Astrocyte of the hippocampus (primary cell): ENCODE results near the gene TMEM132A.

Source experiments
- DNase-seq: peaks from one replicate; pipeline ENCODE4 v3.0.0; 2011; ENCODE audit warnings: low read depth, low spot score

Gene TMEM132A

GRCh38 chr11:60921259-60921658 lies 3.0 kb upstream of the TMEM132A start:
- DNase-seq = no peak

- no peak for DNase-seq
These were observed 2.4 kb upstream of the TMEM132A start for GRCh38 chr11:60921777-60922335.

GRCh38 chr11:60922906-60923305 lies 1.4 kb upstream of the TMEM132A start:
- no peak for DNase-seq

- no peak for DNase-seq
These were observed 934 bp upstream of the TMEM132A start for GRCh38 chr11:60923326-60923725.

- no peak for DNase-seq
These were observed 505 bp upstream of the TMEM132A start for GRCh38 chr11:60923800-60924109.

DNA sequence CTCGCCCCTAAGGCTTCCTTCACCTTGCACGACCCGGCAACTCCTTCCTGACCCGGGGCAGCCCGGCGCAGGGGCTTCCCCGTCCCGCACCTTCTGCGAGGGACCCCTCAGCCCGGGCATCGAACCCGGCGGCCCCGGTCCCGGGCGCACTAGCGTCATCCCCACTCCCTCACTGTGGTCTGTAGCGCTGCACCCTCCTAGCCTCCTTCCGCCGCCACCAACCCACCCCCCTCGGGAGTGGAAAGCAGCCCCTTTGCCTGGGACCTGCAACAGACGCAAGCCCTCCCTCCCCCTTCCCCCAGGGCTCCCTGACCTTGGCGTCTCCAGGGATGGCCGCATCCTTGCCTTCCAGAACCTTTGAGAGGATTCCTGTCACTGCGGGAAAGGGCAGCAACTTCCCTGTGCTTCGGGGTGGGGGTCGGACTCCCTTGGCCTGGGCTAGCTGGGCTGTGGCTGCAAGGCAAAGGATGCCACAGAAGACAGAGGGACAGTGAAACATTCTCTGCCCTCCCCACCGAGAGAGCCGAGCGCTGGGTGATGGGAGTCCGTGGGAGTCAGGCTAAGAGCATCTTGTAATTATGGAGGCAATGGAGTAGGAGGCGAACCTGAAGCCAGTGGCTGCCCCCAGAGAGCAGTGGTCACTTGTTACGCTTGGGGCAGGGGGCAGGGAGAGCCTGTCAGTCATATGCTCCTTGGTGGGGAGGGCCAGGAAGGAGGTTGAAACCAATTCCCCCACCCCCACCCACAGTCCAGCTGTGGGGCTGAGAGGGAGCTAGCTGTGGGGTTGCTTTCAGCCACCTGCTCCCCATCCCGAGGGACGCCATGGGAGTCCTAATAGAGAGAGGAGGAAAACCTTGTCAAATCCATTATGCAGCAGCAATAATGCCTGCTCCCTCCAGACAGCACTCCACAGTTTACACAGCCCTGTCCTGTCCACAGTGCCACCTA lies 920 bp downstream of the TMEM132A start:
- peak; percentile 29 for DNase-seq

DNA sequence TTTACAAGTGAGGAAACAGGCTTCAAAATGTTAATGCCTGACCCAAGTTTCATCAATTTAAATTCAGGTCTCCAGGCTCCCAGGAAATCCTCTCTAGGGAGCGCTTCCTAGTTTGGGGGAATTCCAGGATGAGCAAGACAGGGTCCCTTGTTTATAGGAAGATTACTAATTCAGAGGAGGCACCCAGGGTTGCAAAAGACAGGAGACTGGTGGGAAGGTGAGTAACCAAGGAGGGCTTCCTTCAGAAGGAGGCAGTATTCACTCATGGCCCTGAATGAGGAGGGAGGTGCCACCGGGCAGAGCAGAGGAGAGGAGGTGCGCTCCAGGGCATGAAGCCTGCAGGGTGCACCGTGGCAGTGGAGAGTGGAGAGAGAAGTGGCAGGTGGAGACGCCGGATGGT lies 1.6 kb downstream of the TMEM132A start:
- DNase-seq = peak; percentile 18

DNA sequence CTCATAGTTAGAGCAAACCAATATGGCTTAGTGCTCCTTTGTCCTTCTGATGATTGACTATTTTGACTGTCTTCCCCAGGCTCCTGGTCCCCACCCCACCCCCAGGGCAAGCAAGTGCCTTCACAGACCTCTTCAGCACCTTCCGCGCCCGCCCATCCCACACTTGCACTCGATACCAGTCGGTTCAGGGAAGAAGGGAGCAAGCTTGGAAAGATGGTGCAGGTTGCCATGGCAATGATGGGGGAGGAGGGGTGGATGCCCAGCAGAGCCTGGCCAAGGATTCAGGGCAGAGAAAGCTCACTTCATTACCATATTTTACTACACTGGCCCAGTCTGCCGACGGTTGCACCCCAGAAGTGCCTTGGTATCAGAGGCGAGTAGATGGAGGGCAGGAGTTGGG lies 2.2 kb downstream of the TMEM132A start:
- no peak for DNase-seq

GRCh38 chr11:60927061-60927592 lies 2.9 kb downstream of the TMEM132A start:
- no peak for DNase-seq

- no peak for DNase-seq
These were observed 3.3 kb downstream of the TMEM132A start for GRCh38 chr11:60927600-60927999.

- no peak for DNase-seq
These were observed 4.3 kb downstream of the TMEM132A start for GRCh38 chr11:60928563-60929001.

GRCh38 chr11:60929764-60930163 lies 5.5 kb downstream of the TMEM132A start:
- DNase-seq = no peak

- no peak for DNase-seq
These were observed 6.1 kb downstream of the TMEM132A start for GRCh38 chr11:60930394-60930793.

GRCh38 chr11:60931917-60932316 lies 7.7 kb downstream of the TMEM132A start:
- DNase-seq = no peak

GRCh38 chr11:60932605-60933356 lies 8.5 kb downstream of the TMEM132A start:
- no peak for DNase-seq

GRCh38 chr11:60933416-60934123 lies 9.3 kb downstream of the TMEM132A start:
- DNase-seq = no peak

DNA sequence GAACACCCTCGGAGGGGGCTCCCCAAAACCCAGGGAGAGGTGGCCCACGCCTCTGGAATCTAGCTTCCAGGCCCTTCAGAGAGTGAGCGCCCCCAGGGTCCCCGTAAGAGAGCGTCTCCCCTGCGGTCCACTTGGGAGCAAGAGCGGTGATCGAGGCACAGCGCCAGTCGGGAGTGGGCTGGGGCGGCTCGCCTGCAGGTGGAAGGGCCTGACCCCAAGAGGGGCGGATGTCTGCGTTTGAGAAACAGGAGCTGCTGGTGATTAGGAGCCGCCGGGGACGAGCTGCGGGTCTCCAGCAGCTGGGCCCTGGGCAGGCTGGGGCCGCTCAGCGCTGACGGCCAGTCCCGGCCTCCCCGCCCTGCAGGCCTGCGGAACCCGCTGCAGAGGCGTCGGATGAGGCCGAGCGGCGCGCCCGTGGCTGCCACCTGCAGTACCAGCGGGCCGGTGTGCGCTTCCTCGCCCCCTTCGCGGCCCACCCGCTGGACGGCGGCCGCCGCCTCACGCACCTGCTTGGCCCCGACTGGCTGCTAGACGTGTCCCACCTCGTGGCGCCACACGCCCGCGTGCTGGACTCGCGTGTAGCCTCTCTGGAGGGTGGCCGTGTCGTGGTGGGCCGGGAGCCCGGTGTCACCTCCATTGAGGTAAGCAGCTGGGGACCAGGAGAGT lies 10.0 kb downstream of the TMEM132A start:
- DNase-seq = no peak

- no peak for DNase-seq
These were observed 10.7 kb downstream of the TMEM132A start for GRCh38 chr11:60934790-60935605.

GRCh38 chr11:60935676-60936442 lies 11.6 kb downstream of the TMEM132A start:
- DNase-seq = no peak
